SH-SY5Y (cell line): ENCODE results near the gene FGF11.

Experiments
- GATA2 ChIP-seq: IDR thresholded peaks from 2 replicates; pipeline ENCODE4 v1.6.1; 2011; ENCODE audit warnings: mild to moderate bottlenecking, low read depth, low read length
- GATA3 ChIP-seq: IDR thresholded peaks from 2 replicates; pipeline ENCODE4 v1.6.1; 2011; ENCODE audit warnings: low read depth, mild to moderate bottlenecking, low read length, moderate library complexity

The FGF11 gene

GRCh38 chr17:7486181-7486580, 46.9 kb downstream of the FGF11 start:
- TF ChIP-seq GATA2 (no peak), GATA3 (no peak)

GRCh38 chr17:7490144-7490543, 50.8 kb downstream of the FGF11 start:
- no peak for TF ChIP-seq GATA3
- TF ChIP-seq GATA2: no peak

- TF ChIP-seq GATA2: no peak
Measured at GRCh38 chr17:7491583-7491982, 52.3 kb downstream of the FGF11 start.

- TF ChIP-seq GATA2 (no peak), GATA3 (no peak)
Measured at GRCh38 chr17:7493941-7494340, 54.6 kb downstream of the FGF11 start.
